Anterior cingulate cortex (tissue), 58 donors: ENCODE results near the gene CACNA1D.
"Not testable (repeated sequence)": the region's sequence is repeated elsewhere in the genome, so short reads cannot be mapped to it uniquely, and the experiment has no call there.

Experiments
- DNase-seq, 58 donors: peaks; one replicate each; lab custom pipeline; 2025; lab: John Stamatoyannopoulos, UW

The CACNA1D gene

GRCh38 chr3:53570081-53570480 lies 75.7 kb downstream of the CACNA1D start:
- DNase-seq, result no peak

DNA sequence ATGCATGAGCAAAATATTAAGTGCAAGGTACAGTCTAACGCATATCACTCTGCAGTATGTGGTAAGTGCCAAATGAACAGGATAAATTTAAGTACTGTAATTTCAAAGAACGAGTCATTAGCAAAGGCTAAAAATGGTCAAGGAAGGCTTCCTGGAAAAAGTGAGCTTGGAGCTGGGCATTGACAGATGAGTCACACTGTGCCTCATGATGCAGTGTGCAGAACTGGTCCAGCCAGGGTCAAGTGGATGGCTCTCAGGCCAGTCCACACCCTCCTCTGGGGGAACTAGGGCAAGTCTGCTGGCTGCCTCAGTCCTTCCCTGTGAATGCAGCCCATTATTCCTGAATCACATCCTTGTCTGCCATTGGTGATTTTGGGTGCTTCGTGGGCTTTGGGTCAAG lies 76.3 kb downstream of the CACNA1D start:
- no peak for DNase-seq

DNA sequence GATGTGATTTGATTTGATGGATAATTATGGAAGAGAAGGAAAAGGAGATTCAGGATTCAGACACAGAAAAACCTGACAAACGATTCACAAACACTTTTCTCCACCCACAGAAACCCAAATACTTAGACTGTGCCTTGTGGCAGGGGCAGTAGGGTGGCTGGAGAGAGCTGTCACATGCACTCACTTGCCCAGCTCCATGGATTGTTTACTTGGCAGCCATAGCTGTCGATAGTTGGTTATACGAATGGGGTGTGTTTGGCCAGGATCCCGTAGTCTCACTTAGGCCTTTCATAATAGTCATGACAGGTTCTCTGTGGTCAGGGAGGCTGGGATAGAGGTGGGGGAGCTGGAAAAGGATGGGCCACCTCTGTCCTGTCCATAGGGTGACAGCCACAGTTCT lies 76.9 kb downstream of the CACNA1D start:
- no peak for DNase-seq

- not testable (repeated sequence) for DNase-seq
Observed at GRCh38 chr3:53572184-53572583, 77.8 kb downstream of the CACNA1D start.

DNA sequence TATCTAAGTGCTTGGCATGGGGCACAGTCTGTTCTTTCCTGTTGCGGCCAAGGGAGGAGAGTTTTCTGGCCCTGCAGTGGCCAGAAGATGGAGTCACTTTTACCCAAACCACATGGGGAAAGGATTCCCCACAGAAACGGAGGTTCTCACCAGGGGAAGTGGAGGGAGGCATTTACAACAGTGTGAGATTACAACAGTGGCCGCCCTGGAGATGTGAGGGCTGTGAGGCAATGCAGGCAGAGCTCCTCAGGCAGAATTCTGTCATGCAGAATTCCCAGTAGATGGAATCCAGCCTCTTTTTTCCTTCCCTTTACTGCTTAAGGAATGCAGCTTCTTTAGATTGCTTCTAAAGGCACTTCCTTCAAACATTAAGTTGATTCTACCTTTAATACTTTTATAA lies 83.1 kb downstream of the CACNA1D start:
- no peak for DNase-seq

DNA sequence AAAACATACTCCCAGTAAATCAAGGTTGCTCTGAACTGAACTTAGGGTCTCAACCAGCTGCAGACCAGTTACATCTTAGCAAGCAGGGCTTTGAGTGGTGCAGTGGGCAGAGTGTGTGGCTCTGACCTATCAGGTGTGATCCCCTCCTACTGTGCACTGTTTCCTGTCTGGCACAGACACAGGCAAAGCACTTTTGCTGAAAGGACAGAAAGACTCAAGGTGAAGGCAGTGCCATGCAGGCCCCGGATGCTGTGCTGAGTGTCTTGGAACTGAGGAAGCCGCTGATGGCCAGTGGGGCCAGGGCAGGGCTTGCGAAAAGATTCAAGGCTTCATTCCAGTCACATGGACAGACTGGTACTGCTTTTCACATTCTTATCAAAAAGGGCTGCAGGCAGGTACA lies 85.2 kb downstream of the CACNA1D start:
- no peak for DNase-seq

DNA sequence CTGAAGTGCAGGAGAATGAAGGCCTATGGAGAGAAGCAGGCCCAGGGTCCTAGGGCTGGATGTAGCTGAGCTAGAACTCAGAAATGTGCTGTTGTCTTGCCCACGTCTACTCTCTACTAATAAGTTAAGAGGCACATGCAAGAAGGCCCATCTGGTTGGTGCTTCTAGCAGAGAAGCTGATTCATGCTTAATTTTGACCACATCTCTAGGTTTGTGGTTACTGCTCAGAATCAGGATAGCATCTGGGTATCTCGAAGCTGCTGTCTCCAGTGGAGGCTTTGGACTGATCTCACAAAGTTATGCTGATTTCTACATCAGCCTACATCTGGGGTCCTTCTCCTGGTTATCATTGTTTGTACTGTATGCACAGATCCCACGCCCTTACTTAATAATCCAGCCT lies 87.3 kb downstream of the CACNA1D start:
- no peak for DNase-seq

GRCh38 chr3:53583161-53583690 lies 88.8 kb downstream of the CACNA1D start:
- no peak for DNase-seq

DNA sequence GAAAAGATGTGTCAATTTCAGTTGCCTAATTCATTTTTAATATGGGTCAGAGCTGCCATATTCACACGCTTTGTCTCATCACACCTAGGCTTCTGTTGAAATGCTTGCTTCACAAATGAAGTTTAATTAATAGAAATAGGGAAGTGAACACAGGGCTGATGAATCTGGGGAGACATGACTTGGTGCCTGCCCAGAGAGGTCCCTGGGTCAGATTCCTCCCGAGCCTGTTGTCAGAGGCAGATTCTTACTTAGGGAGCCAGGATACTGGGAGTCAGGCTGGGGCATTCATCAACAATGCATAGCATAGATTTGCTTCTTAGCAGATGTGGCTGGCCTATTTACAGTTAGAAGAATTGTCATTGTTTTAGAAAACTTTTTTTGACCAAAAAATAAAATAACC lies 90.6 kb downstream of the CACNA1D start:
- DNase-seq, result no peak

- DNase-seq, result peak in 1 of 58 donors; percentile 3
Observed at GRCh38 chr3:53585627-53586026, 91.2 kb downstream of the CACNA1D start.

DNA sequence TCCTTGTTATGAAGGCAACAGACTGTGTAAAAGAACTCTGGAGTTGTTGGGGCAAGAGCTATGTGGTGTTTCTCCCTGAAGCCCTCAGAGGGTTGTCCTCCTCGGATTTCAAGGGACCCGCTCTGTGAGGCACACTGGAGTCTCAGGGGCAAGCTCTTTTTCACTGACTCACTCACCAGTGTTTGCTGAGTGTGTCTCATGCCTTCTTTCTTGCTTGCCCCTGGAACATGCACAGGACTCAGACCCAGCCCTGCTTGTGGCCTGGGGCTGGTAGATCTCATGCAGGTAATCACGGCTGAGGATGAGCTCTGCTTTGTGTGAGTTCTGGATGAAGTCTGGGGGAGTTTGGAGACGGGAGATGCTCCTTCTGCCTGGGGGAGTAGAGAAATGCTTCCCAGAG lies 93.7 kb downstream of the CACNA1D start:
- DNase-seq, result no peak

DNA sequence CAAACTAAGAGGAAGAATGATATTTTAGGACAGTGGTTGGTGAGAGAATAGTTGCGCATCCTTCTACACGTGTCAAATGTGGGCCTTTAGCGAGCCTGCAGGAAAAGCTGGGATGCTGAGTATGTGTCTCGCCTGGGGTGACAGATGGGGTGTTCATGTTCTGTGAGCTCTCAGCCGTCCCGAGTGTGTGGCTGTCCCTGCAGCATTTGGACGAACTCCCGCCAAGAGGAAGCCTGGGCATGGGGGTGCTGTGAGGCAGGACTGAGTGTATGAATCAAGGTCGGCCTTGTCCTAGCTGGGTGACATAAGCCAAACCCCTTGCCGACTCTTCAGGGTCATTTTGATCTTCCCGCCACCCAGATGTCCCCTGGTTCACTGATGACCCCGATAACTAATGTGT lies 94.8 kb downstream of the CACNA1D start:
- DNase-seq, result no peak

DNA sequence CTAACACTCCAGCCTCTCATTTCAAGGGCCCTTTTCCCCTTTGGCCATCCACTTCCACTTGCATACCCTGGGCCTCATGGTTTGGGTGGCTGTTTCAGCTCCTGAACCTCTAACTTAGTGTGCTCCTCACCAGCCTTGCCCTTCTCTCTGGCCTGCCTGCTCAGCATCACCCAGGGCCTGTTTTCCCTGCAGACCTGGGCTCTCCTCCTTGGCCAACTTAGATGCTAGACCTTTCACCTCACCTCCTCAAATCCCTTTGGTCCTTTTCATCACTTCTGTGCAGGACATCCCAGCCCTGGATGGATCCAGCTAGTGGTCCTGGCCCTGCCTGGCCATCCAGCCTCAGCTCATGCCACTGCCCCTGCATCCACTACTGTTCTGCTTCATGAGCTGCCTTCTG lies 95.4 kb downstream of the CACNA1D start:
- DNase-seq, result no peak

- DNase-seq, result no peak
Observed at GRCh38 chr3:53590606-53591005, 96.2 kb downstream of the CACNA1D start.

- DNase-seq, result no peak
Observed at GRCh38 chr3:53591646-53592045, 97.2 kb downstream of the CACNA1D start.

GRCh38 chr3:53592862-53593261 lies 98.5 kb downstream of the CACNA1D start:
- no peak for DNase-seq

- DNase-seq, result no peak
Observed at GRCh38 chr3:53593611-53594010, 99.2 kb downstream of the CACNA1D start.

GRCh38 chr3:53594276-53594675 lies 99.9 kb downstream of the CACNA1D start:
- DNase-seq, result no peak

- DNase-seq, result no peak
Observed at GRCh38 chr3:53595660-53596059, 101.2 kb downstream of the CACNA1D start.

- no peak for DNase-seq
Observed at GRCh38 chr3:53597136-53597915, 102.9 kb downstream of the CACNA1D start.

GRCh38 chr3:53599771-53600170 lies 105.4 kb downstream of the CACNA1D start:
- no peak for DNase-seq

- DNase-seq, result no peak
Observed at GRCh38 chr3:53602866-53603265, 108.5 kb downstream of the CACNA1D start.

DNA sequence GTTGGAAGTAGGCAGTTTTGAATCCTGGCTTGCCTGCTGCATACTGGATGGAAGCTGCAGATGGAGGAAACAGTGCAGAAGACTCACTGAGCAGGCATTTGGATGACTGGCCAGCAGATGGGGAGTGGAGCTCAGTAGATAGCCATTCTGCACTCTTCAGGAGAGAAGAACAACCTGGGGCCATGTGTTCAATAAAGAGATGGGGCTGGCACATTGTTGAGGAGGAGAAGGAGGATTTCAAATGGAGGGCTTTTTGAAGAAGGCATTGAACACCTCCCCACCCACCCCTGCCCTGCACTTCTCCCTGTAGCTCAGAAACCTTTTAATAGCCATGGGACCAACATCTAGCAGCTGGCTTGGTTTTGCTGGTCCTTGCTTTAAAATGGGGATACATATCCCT lies 109.8 kb downstream of the CACNA1D start:
- no peak for DNase-seq
